OCI-LY1 (cell line): ENCODE measurements around the gene COA4.

Experiments used
- H2AFZ ChIP-seq: fragments of 200-600 bp; sonication (generic), shearing (Covaris generic); 2 replicates; pipeline ENCODE4 v1.6.0; 2014; ENCODE audit warnings: antibody characterized with exemption, mild to moderate bottlenecking, low read length
- H3F3A ChIP-seq: fragments of 200-600 bp; sonication (generic), shearing (Covaris generic); 2 replicates; pipeline ENCODE4 v1.6.0; 2014; ENCODE audit warnings: mild to moderate bottlenecking, antibody characterized with exemption, low read length, moderate library complexity; ENCODE audit not compliant: insufficient read depth
- H3K27ac ChIP-seq: fragments of 200-600 bp; sonication (generic); 2 replicates; pipeline ENCODE4 v1.5.1; 2014; ENCODE audit warnings: low read length, mixed run types, mild to moderate bottlenecking, low read depth; ENCODE audit not compliant: poor library complexity, severe bottlenecking
- H3K27me3 ChIP-seq: fragments of 200-600 bp; sonication (generic); 2 replicates; pipeline ENCODE4 v1.6.0; 2014; ENCODE audit warnings: antibody characterized with exemption, mild to moderate bottlenecking, low read length, moderate library complexity; ENCODE audit not compliant: insufficient read depth
- H3K36me3 ChIP-seq: fragments of 200-600 bp; sonication (generic); 2 replicates; pipeline ENCODE4 v1.6.1; 2014; ENCODE audit warnings: mild to moderate bottlenecking, antibody characterized with exemption, low read length, moderate library complexity, mixed read lengths; ENCODE audit not compliant: insufficient read depth
- H3K4me1 ChIP-seq: fragments of 200-600 bp; sonication (generic); 2 replicates; pipeline ENCODE4 v1.5.1; 2014; ENCODE audit warnings: mild to moderate bottlenecking, low read length, moderate library complexity; ENCODE audit not compliant: insufficient read depth, severe bottlenecking
- H3K4me2 ChIP-seq: fragments of 200-600 bp; sonication (generic), shearing (Covaris generic); 2 replicates; pipeline ENCODE4 v1.6.1; 2014; ENCODE audit warnings: low read length
- H3K4me3 ChIP-seq: fragments of 200-600 bp; sonication (generic); 2 replicates; pipeline ENCODE4 v1.5.1; 2014; ENCODE audit warnings: low read length, low read depth, mild to moderate bottlenecking, mixed read lengths; ENCODE audit not compliant: poor library complexity, severe bottlenecking
- H3K79me2 ChIP-seq: fragments of 200-600 bp; shearing (Covaris generic); 2 replicates; pipeline ENCODE4 v1.6.1; 2016; ENCODE audit warnings: mixed run types, low read length, mixed read lengths; ENCODE audit not compliant: insufficient read depth
- H3K9ac ChIP-seq: fragments of 200-600 bp; sonication (generic), shearing (Covaris generic); 2 replicates; pipeline ENCODE4 v1.6.1; 2014; ENCODE audit warnings: mild to moderate bottlenecking, low read length, mixed read lengths
- H3K9me2 ChIP-seq: fragments of 200-600 bp; sonication (generic), shearing (Covaris generic); 2 replicates; pipeline ENCODE4 v1.6.1; 2014; ENCODE audit warnings: low read depth, mild to moderate bottlenecking, low read length, mixed read lengths
- H3K9me3 ChIP-seq: fragments of 200-600 bp; shearing (Covaris generic); 2 replicates; pipeline ENCODE4 v1.6.1; 2014; ENCODE audit warnings: low read length, mixed read lengths
- H4K20me1 ChIP-seq: fragments of 200-600 bp; sonication (generic), shearing (Covaris generic); 2 replicates; pipeline ENCODE4 v1.6.0; 2016; ENCODE audit warnings: mild to moderate bottlenecking, low read length; ENCODE audit not compliant: insufficient read depth
- EZH2 ChIP-seq: fragments of 200-600 bp; sonication (generic), shearing (Covaris generic); IDR thresholded peaks from 2 replicates; pipeline ENCODE4 v1.8.0; 2017; ENCODE audit warnings: borderline replicate concordance, mixed run types, mild to moderate bottlenecking, antibody characterized with exemption, low read length, moderate library complexity, mixed read lengths
- TF ChIP-seq, protein P1 (sequence below): fragments of 200-600 bp; sonication (generic), shearing (Covaris generic); IDR thresholded peaks from 2 replicates; pipeline ENCODE4 v1.5.1; 2017; ENCODE audit warnings: mild to moderate bottlenecking, antibody characterized with exemption, low read length, moderate library complexity, mixed read lengths

COA4 gene

GRCh38 chr11:73851046-73851764, 25.4 kb downstream of the COA4 start:
- no peaks in the 10 kb centered on the region for H3K9me3 ChIP-seq
- no peaks in the 10 kb centered on the region for H3K9me2 ChIP-seq
- TF ChIP-seq EZH2 = no peak
- TF ChIP-seq, protein P1, sequence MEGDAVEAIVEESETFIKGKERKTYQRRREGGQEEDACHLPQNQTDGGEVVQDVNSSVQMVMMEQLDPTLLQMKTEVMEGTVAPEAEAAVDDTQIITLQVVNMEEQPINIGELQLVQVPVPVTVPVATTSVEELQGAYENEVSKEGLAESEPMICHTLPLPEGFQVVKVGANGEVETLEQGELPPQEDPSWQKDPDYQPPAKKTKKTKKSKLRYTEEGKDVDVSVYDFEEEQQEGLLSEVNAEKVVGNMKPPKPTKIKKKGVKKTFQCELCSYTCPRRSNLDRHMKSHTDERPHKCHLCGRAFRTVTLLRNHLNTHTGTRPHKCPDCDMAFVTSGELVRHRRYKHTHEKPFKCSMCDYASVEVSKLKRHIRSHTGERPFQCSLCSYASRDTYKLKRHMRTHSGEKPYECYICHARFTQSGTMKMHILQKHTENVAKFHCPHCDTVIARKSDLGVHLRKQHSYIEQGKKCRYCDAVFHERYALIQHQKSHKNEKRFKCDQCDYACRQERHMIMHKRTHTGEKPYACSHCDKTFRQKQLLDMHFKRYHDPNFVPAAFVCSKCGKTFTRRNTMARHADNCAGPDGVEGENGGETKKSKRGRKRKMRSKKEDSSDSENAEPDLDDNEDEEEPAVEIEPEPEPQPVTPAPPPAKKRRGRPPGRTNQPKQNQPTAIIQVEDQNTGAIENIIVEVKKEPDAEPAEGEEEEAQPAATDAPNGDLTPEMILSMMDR = no peak
- H3K4me3 ChIP-seq = no peak overlapping the region
- H3K9ac ChIP-seq = no peak overlapping the region
- no peaks in the 10 kb centered on the region for H3K79me2 ChIP-seq
- no peak overlapping the region for H2AFZ ChIP-seq
- H3F3A ChIP-seq = no peaks in the 10 kb centered on the region
- peaks cover 14% of the 10 kb centered on the region for H3K36me3 ChIP-seq
- no peak overlapping the region for H3K4me2 ChIP-seq
- no peaks in the 10 kb centered on the region for H3K4me1 ChIP-seq
- H4K20me1 ChIP-seq = no peaks in the 10 kb centered on the region
- no peak overlapping the region for H3K27ac ChIP-seq
- H3K27me3 ChIP-seq = no peaks in the 10 kb centered on the region

- H3K4me2 ChIP-seq = no peak overlapping the region
Measured at GRCh38 chr11:73839123-73839457, 37.6 kb downstream of the COA4 start.

GRCh38 chr11:73838443-73839122, 38.1 kb downstream of the COA4 start:
- Histone ChIP-seq H3K4me3 (no peak overlapping the region), H3K27ac (no peak overlapping the region), H3K27me3 (no peaks in the 10 kb centered on the region), H3K9ac (no peak overlapping the region), H3K4me1 (no peaks in the 10 kb centered on the region), H3K79me2 (no peaks in the 10 kb centered on the region), H4K20me1 (no peaks in the 10 kb centered on the region), H3K4me2 (no peak overlapping the region), H3K36me3 (peaks cover 25% of the 10 kb centered on the region), H2AFZ (no peak overlapping the region), H3K9me2 (no peaks in the 10 kb centered on the region), H3F3A (0 out of 2 replicates have a peak, but pooled peaks cover 3% of the 10 kb centered on the region), H3K9me3 (no peaks in the 10 kb centered on the region)
- no peak for TF ChIP-seq EZH2
- TF ChIP-seq, protein P1 = no peak

More at GRCh38 chr11:73839123-73839457, 37.6 kb downstream of the COA4 start:
- Histone ChIP-seq H3K27me3 (no peaks in the 10 kb centered on the region), H3F3A (0 out of 2 replicates have a peak, but pooled peaks cover 3% of the 10 kb centered on the region), H3K79me2 (no peaks in the 10 kb centered on the region), H3K27ac (no peak overlapping the region), H3K9me2 (no peaks in the 10 kb centered on the region), H3K9ac (no peak overlapping the region), H3K9me3 (no peaks in the 10 kb centered on the region), H4K20me1 (no peaks in the 10 kb centered on the region), H2AFZ (no peak overlapping the region), H3K4me1 (no peaks in the 10 kb centered on the region), H3K4me3 (no peak overlapping the region), H3K36me3 (peaks cover 29% of the 10 kb centered on the region)
- TF ChIP-seq, protein P1 = no peak
- no peak for TF ChIP-seq EZH2
